OCI-LY1 (cell line): Measurements from ENCODE around the gene PDZRN4.

Source experiments
- CTCF ChIP-seq: fragments of 200-600 bp; sonication (generic), shearing (Covaris generic); IDR thresholded peaks from 2 replicates; pipeline ENCODE4 v1.5.1; 2017; ENCODE audit warnings: mild to moderate bottlenecking, antibody characterized with exemption, low read length, moderate library complexity, mixed read lengths
- EZH2 ChIP-seq: fragments of 200-600 bp; sonication (generic), shearing (Covaris generic); IDR thresholded peaks from 2 replicates; pipeline ENCODE4 v1.8.0; 2017; ENCODE audit warnings: borderline replicate concordance, mixed run types, mild to moderate bottlenecking, antibody characterized with exemption, low read length, moderate library complexity, mixed read lengths

GRCh38 chr12:41151793-41152192, 36.3 kb upstream of the PDZRN4 start:
- TF ChIP-seq CTCF (no peak), EZH2 (no peak)
